ENCODE results near the gene CADM4.

- TF ChIP-seq, protein P1, sequence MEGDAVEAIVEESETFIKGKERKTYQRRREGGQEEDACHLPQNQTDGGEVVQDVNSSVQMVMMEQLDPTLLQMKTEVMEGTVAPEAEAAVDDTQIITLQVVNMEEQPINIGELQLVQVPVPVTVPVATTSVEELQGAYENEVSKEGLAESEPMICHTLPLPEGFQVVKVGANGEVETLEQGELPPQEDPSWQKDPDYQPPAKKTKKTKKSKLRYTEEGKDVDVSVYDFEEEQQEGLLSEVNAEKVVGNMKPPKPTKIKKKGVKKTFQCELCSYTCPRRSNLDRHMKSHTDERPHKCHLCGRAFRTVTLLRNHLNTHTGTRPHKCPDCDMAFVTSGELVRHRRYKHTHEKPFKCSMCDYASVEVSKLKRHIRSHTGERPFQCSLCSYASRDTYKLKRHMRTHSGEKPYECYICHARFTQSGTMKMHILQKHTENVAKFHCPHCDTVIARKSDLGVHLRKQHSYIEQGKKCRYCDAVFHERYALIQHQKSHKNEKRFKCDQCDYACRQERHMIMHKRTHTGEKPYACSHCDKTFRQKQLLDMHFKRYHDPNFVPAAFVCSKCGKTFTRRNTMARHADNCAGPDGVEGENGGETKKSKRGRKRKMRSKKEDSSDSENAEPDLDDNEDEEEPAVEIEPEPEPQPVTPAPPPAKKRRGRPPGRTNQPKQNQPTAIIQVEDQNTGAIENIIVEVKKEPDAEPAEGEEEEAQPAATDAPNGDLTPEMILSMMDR (IDR thresholded peaks at IDR 0.05; ENCODE audit: poor library complexity): no peak
- no peak for TF ChIP-seq EZH2 (IDR thresholded peaks at IDR 0.05; ENCODE audit: borderline replicate concordance)
Observed at GRCh38 chr19:43660301-43660970, 20.8 kb upstream of the CADM4 start.
